Esophagus squamous epithelium (tissue), 4 donors: ENCODE results near the gene C1QTNF2.

Experiments used
- POLR2A ChIP-seq, 4 donors: fragments of 450-650 bp; IDR thresholded peaks; one replicate each; pipeline ENCODE4 v1.6.1; 2017; ENCODE audit warnings: antibody characterized with exemption in 4 of 4, mild to moderate bottlenecking in 4 of 4, moderate library complexity in 3 of 4
- TF ChIP-seq, protein P1 (sequence below), 6 experiments: fragments of 450-650 bp in 4 of 6; fragments of 200-600 bp in 2 of 6; sonication (generic) in 2 of 6; IDR thresholded peaks; one replicate each; pipeline ENCODE4 v1.5.1; 2016 to 2019; ENCODE audit warnings: antibody characterized with exemption in 6 of 6, mild to moderate bottlenecking in 4 of 6, moderate library complexity in 4 of 6

DNA sequence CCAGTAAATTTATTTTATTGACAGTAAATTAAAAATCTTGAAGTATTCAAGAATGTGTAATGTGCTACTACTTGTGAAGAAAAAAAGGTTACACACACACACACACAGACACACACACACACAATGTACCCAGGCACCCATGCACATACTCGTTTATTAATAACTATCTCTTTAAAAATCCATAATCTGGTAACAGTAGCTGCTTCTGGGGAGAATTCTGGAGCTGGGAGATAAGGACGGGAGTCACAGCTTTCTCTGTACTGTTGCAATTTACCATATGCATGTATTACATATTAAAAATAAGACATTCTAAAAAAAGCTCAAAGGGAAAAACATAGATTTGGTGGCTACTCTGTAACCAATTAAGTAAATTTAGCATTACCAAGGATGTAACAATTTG, 7.9 kb upstream of the C1QTNF2 start:
- TF ChIP-seq POLR2A (IDR thresholded peaks at IDR 0.05): no peak
- TF ChIP-seq, protein P1, sequence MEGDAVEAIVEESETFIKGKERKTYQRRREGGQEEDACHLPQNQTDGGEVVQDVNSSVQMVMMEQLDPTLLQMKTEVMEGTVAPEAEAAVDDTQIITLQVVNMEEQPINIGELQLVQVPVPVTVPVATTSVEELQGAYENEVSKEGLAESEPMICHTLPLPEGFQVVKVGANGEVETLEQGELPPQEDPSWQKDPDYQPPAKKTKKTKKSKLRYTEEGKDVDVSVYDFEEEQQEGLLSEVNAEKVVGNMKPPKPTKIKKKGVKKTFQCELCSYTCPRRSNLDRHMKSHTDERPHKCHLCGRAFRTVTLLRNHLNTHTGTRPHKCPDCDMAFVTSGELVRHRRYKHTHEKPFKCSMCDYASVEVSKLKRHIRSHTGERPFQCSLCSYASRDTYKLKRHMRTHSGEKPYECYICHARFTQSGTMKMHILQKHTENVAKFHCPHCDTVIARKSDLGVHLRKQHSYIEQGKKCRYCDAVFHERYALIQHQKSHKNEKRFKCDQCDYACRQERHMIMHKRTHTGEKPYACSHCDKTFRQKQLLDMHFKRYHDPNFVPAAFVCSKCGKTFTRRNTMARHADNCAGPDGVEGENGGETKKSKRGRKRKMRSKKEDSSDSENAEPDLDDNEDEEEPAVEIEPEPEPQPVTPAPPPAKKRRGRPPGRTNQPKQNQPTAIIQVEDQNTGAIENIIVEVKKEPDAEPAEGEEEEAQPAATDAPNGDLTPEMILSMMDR (IDR thresholded peaks at IDR 0.05): no peak
